ENCODE results near the gene BLACAT1. TPM values are rescaled to one million over a fixed set of nuclear protein-coding genes. Genes with fewer than 3 reads are reported as not detected.

Gene BLACAT1
- total RNA-seq, 1 donor from 2014 or later = 3.9 TPM

GRCh38 chr1:205476648-205477047, 20.8 kb upstream of the BLACAT1 start:
- Mint-ChIP-seq H3K27ac (ENCODE audit: unreplicated experiment) (no peak overlapping the region), H3K9me3 (peaks cover 7% of the 10 kb centered on the region), H3K36me3 (ENCODE audit: low read depth) (no peaks in the 10 kb centered on the region), H3K4me3 (no peak overlapping the region), H3K27me3 (ENCODE audit: low read depth) (peaks cover 32% of the 10 kb centered on the region), H3K4me1 (peaks cover 12% of the 10 kb centered on the region)
- TF ChIP-seq CTCF (conservative IDR thresholded peaks at IDR 0.05) = no peak
- DNase-seq (ENCODE audit: low read depth, low spot score) = no peak

- Mint-ChIP-seq H3K9me3 (peaks cover 7% of the 10 kb centered on the region), H3K27ac (ENCODE audit: unreplicated experiment) (no peak overlapping the region), H3K36me3 (ENCODE audit: low read depth) (no peaks in the 10 kb centered on the region), H3K4me1 (peaks cover 12% of the 10 kb centered on the region), H3K4me3 (no peak overlapping the region), H3K27me3 (ENCODE audit: low read depth) (peaks cover 26% of the 10 kb centered on the region)
- no peak for TF ChIP-seq CTCF (conservative IDR thresholded peaks at IDR 0.05)
- DNase-seq (ENCODE audit: low read depth, low spot score) = no peak
Observed at GRCh38 chr1:205475855-205476254, 20.0 kb upstream of the BLACAT1 start.

- H3K4me1 Mint-ChIP-seq = peaks cover 12% of the 10 kb centered on the region
- H3K4me3 Mint-ChIP-seq = no peak overlapping the region
- DNase-seq (ENCODE audit: low read depth, low spot score) = no peak
- no peak overlapping the region for H3K27ac Mint-ChIP-seq (ENCODE audit: unreplicated experiment)
- H3K9me3 Mint-ChIP-seq = peaks cover 7% of the 10 kb centered on the region
- no peak for TF ChIP-seq CTCF (conservative IDR thresholded peaks at IDR 0.05)
- H3K36me3 Mint-ChIP-seq (ENCODE audit: low read depth) = no peaks in the 10 kb centered on the region
- peaks cover 19% of the 10 kb centered on the region for H3K27me3 Mint-ChIP-seq (ENCODE audit: low read depth)
Observed at GRCh38 chr1:205474571-205474970, 18.7 kb upstream of the BLACAT1 start.

GRCh38 chr1:205473966-205474365, 18.1 kb upstream of the BLACAT1 start:
- H3K4me1 Mint-ChIP-seq = peaks cover 12% of the 10 kb centered on the region
- H3K36me3 Mint-ChIP-seq (ENCODE audit: low read depth) = no peaks in the 10 kb centered on the region
- H3K27ac Mint-ChIP-seq (ENCODE audit: unreplicated experiment) = no peak overlapping the region
- H3K27me3 Mint-ChIP-seq (ENCODE audit: low read depth) = peaks cover 19% of the 10 kb centered on the region
- no peak overlapping the region for H3K4me3 Mint-ChIP-seq
- peaks cover 7% of the 10 kb centered on the region for H3K9me3 Mint-ChIP-seq
- TF ChIP-seq CTCF (conservative IDR thresholded peaks at IDR 0.05) = no peak
- no peak for DNase-seq (ENCODE audit: low read depth, low spot score)

- Mint-ChIP-seq H3K4me1 (peaks cover 12% of the 10 kb centered on the region), H3K27me3 (ENCODE audit: low read depth) (peaks cover 19% of the 10 kb centered on the region), H3K36me3 (ENCODE audit: low read depth) (no peaks in the 10 kb centered on the region), H3K9me3 (peaks cover 7% of the 10 kb centered on the region), H3K27ac (ENCODE audit: unreplicated experiment) (no peak overlapping the region), H3K4me3 (no peak overlapping the region)
- TF ChIP-seq CTCF (conservative IDR thresholded peaks at IDR 0.05) = no peak
- no peak for DNase-seq (ENCODE audit: low read depth, low spot score)
Observed at GRCh38 chr1:205473475-205473874, 17.6 kb upstream of the BLACAT1 start.

Data from neural crest cell (in vitro differentiated cells).